ENCODE results near the gene MLST8. TPM values are rescaled to one million over a fixed set of nuclear protein-coding genes. Genes with fewer than 3 reads are reported as not detected.

MLST8 gene
- total and polyA plus RNA-seq, 4 donors = 11.1 to 26.7 (median 20.2) TPM

- Histone ChIP-seq H3K4me1 (ENCODE audit: control insufficient read depth in 4 of 4, insufficient read depth in 4 of 4, low read length in 3 of 4) (peaks cover 0 to 3% (median 0%) of the 10 kb centered on the region in 4 donors), H3K27ac (ENCODE audit: low read depth in 1 of 2, low read length in 2 of 2) (no peak overlapping the region), H3K27me3 (ENCODE audit: control insufficient read depth in 4 of 4, insufficient read depth in 4 of 4, low read length in 3 of 4) (no peaks in the 10 kb centered on the region), H3K9me3 (ENCODE audit: control insufficient read depth in 4 of 4, low read length in 3 of 4) (no peaks in the 10 kb centered on the region), H3K4me3 (ENCODE audit: low read depth in 1 of 3, low read length in 3 of 3) (no peak overlapping the region), H3K36me3 (ENCODE audit: control insufficient read depth in 4 of 4, insufficient read depth in 3 of 4, low read depth in 1 of 4, low read length in 3 of 4) (peaks cover 13 to 52% (median 32%) of the 10 kb centered on the region in 4 donors), H3K9ac (ENCODE audit: low read depth in 1 of 2, low read length in 2 of 2) (no peak overlapping the region)
- 87% methylated on average over 11 of the region's 11 CpGs for WGBS
- TF ChIP-seq FOXA2 (IDR thresholded peaks at IDR 0.05) = no peak
- TF ChIP-seq REST (IDR thresholded peaks at IDR 0.05) = no peak
- no peak for TF ChIP-seq NR2F2 (IDR thresholded peaks at IDR 0.05)
- no peak for TF ChIP-seq MAX (IDR thresholded peaks at IDR 0.05)
- no peak for TF ChIP-seq ATF3 (IDR thresholded peaks at IDR 0.05)
- no peak for TF ChIP-seq CTCF (IDR thresholded peaks at IDR 0.05; ENCODE audit: low read depth, low read length, missing input control)
- TF ChIP-seq GABPA (IDR thresholded peaks at IDR 0.05 in 1 of 2, conservative IDR thresholded peaks at IDR 0.05 in 1 of 2) = no peak
- TF ChIP-seq RAD21 (IDR thresholded peaks at IDR 0.05) = no peak
- TF ChIP-seq JUND (IDR thresholded peaks at IDR 0.05) = no peak
- TF ChIP-seq SP1 (IDR thresholded peaks at IDR 0.05) = no peak
- TF ChIP-seq EGR1 (IDR thresholded peaks at IDR 0.05; ENCODE audit: low read depth in 2 of 2) = no peak
- TF ChIP-seq HNF4G (IDR thresholded peaks at IDR 0.05) = no peak
- TF ChIP-seq RXRA (IDR thresholded peaks at IDR 0.05) = no peak
- TF ChIP-seq HNF4A (conservative IDR thresholded peaks at IDR 0.05) = no peak
- no peak for TF ChIP-seq ZBTB33 (IDR thresholded peaks at IDR 0.05)
- no peak for TF ChIP-seq YY1 (IDR thresholded peaks at IDR 0.05)
- TF ChIP-seq TAF1 (conservative IDR thresholded peaks at IDR 0.05) = no peak
- TF ChIP-seq FOXA1 (IDR thresholded peaks at IDR 0.05) = no peak
- no peak for DNase-seq (ENCODE audit: low spot score)
Observed at GRCh38 chr16:2242598-2242997, 37.3 kb downstream of the MLST8 start.

All from liver (tissue), 9 donors.